22Rv1 (cell line): ENCODE results near the gene PAPOLA.

Experiments used
- H3K27ac ChIP-seq: fragments of 450-650 bp; 2 replicates; pipeline ENCODE4 v1.5.1; 2017
- CTCF ChIP-seq: fragments of 450-650 bp; IDR thresholded peaks from 2 replicates; pipeline ENCODE4 v1.5.1; 2017; ENCODE audit warnings: mild to moderate bottlenecking
- ZFX ChIP-seq: fragments of 450-650 bp; IDR thresholded peaks from 2 replicates; pipeline ENCODE4 v1.6.1; 2017; ENCODE audit warnings: antibody characterized with exemption, borderline replicate concordance

Gene PAPOLA

DNA sequence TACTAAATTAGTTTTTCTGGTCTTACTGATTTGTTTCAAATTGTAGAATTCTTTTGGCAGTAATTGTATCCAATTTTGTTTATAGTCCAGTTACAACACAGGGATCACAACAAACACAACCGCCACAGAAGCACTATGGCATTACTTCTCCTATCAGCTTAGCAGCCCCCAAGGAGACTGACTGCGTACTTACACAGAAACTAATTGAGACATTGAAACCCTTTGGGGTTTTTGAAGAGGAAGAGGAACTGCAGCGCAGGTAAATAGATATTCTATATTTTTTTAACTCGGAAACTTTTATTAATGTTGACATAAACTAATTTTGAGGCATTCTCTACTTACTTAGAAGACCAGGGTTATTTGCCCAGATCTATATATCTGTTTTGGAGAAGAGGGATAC, 17.8 kb downstream of the PAPOLA start:
- TF ChIP-seq ZFX (no peak), CTCF (no peak)
- H3K27ac ChIP-seq = no peak overlapping the region

DNA sequence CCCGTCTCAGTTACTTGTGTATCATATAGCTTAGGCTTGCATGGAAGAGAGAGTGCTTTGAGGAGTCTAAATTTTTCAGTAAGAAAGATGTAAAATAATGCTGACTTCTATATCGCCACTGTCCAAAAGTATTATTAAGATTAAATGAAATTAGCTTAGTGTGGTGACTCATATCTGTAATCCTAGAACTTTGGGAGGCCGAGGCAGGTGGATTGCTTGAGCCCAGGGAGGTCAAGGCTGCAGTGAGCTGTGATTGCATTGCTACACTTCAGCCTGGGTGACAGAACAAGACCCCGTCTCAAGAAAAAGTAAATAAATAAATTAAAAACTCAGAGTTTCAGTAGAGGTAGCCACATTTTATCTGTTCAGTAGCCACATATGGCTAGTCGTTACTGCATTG, 23.3 kb downstream of the PAPOLA start:
- H3K27ac ChIP-seq = no peak overlapping the region
- TF ChIP-seq CTCF = no peak
- TF ChIP-seq ZFX = no peak

DNA sequence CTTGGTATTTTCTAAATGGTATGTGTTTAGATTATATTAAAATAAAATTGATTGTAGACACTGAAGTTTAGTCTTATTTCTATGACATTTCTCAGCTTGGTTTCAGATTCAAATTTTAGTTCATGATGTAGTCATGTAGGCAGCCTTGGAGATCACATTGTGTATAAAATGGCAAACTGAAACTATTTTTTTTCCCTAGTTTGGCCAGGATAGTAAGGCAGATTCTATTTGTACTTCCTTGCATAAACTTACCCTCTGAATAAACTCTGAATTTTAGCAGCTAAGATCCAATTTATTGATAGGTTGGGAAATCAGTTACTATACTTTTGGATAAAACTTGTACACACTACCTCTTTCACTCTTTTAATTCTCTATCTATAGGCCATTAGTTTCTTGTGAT, 30.4 kb downstream of the PAPOLA start:
- no peak for TF ChIP-seq CTCF
- TF ChIP-seq ZFX = no peak
- no peak overlapping the region for H3K27ac ChIP-seq

GRCh38 chr14:96536807-96537206, 34.6 kb downstream of the PAPOLA start:
- H3K27ac ChIP-seq = no peak overlapping the region
- TF ChIP-seq ZFX = no peak
- TF ChIP-seq CTCF = no peak

DNA sequence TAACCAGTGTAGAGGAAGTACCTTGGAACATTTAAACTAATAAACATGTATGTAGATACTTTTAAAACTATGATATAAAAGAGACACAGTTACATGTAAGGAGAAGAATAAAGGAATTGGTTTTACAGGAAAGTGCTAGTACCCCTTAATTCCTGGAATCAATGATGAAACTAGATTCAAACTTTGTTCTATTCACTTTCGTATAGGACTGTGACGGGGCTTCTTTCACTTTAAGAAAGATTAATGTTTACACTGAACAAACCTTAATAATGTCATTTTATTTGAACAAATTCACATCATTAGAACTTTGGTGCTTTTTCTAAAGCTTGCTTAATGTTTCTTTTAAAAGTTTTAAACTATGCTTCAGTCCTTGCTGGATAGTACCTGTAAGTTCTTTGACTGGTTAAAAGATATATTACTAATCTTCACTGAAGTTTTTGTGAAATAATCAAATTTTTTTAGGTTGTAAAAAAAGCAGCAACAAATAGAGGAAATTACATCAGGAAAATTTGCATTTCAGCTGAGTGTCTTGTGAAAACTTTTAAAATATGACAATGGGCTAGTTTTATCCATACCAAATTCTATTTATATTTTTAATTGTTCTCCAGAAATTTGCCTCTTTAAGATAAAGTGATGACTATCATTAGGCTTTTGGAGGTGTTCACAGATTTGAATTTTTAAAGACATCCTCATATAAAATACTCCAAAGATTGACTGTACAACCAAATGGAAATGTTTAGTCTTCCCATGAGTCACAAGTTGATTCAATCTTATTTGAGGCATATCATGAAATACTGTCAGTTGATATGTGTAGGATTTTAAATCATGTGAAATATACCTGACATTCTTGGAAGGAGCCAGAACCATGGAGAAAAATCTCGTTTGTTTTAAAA, 36.2 kb downstream of the PAPOLA start:
- TF ChIP-seq CTCF = no peak
- no peak for TF ChIP-seq ZFX
- no peak overlapping the region for H3K27ac ChIP-seq

GRCh38 chr14:96538990-96539317, 36.8 kb downstream of the PAPOLA start:
- no peak overlapping the region for H3K27ac ChIP-seq
- TF ChIP-seq CTCF (no peak), ZFX (no peak)

DNA sequence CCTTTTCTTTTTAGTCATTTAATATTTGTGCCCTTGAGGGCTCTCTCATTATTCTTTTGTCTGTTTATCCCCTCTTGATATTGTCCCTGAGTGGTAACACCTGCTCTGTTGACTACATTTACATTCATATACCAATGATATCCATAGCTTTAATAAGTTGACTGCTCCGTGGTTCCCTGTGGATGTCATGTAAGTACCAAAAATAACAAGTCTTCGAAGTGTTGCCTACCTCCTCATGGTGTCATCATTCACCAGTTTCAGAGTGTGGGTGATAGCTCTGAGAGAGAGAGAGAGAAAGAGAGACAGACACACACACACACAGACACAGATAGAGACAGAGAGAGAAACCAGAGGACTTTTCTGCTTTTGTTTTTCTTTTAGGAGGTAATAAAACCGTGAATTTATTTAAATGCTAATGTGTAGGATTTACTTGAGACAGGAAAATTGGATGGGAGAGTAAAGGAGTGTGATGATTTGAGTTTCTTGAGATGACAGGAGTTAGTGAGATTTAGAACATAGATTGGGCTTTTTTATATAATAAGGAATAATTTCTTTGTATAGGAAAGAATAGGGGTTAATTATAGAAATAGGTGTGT, 52.2 kb downstream of the PAPOLA start:
- TF ChIP-seq CTCF (no peak), ZFX (no peak)
- no peak overlapping the region for H3K27ac ChIP-seq
